ENCODE results near the gene BMPER. TPM values are rescaled to one million over a fixed set of nuclear protein-coding genes. Genes with fewer than 3 reads are reported as not detected.

BMPER gene
- total and polyA plus RNA-seq, 2 of the 8 experiments (the other 6 are each of a cell fraction or from before 2014, with no cell fraction given): 0.33 to 0.69 TPM

DNA sequence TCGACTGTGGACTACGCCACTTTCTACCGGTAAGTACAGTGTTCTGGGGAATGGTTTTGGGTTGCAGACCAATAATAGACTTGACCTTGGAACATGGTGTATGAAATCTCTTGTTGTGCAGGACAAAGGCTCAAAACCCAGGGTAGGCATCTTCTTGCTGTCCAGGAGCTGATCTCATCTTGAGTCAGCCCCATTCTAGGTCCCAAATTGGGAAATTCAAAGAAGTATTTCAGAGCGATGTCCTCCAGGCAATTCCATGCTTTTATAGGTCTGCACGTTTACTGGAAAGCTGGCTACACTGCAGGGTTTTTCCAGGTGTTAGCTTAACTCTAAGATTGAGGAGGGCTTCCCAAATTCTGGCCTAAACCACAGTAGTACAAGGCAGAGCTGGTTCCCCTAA lies 180.7 kb downstream of the BMPER start:
- POLR2A ChIA-PET (ENCODE audit: partially characterized antibody): no interaction called here
- no peak overlapping the region for H2AFZ ChIP-seq (ENCODE audit: low read length)
- no peak overlapping the region for H4K5ac ChIP-seq (ENCODE audit: insufficient read length, low read depth, low read length)
- H3K27ac ChIP-seq (ENCODE audit: low read depth, low read length): no peak overlapping the region
- no peak overlapping the region for H3K56ac ChIP-seq (replicated peaks; ENCODE audit: insufficient read length, low read depth, low read length)
- no peaks in the 10 kb centered on the region for H4K20me1 ChIP-seq (replicated peaks in 1 of 2; ENCODE audit: control insufficient read depth in 1 of 2, insufficient read depth in 2 of 2, low read length in 2 of 2)
- CTCF ChIA-PET (ENCODE audit: partially characterized antibody): interaction anchor here (0.6 to 4.3 kb wide), 10 partner anchors 11 to 153 kb away, joined by 3 to 111 read pairs (median 5); no protein-coding TSS in a partner anchor
- no peak overlapping the region for H2BK5ac ChIP-seq (ENCODE audit: low read depth, low read length)
- H3K79me2 ChIP-seq (ENCODE audit: control insufficient read depth in 1 of 2, insufficient read depth in 2 of 2, low read length in 2 of 2): no peaks in the 10 kb centered on the region
- H3K9ac ChIP-seq (replicated peaks in 1 of 4; ENCODE audit: extremely low read depth in 1 of 4, low read depth in 3 of 4, low read length in 3 of 4): no peak overlapping the region
- H2BK15ac ChIP-seq (ENCODE audit: low read length): no peak overlapping the region
- H3K4me1 ChIP-seq (replicated peaks in 1 of 4; ENCODE audit: control insufficient read depth in 3 of 4, insufficient read depth in 4 of 4, low read length in 3 of 4): no peaks in the 10 kb centered on the region
- FAIRE-seq (no peak), DNase-seq (ENCODE audit: low read depth in 1 of 2, low spot score in 2 of 2) (no peak)
- no peak overlapping the region for H4K91ac ChIP-seq (replicated peaks; ENCODE audit: insufficient read length, low read length)
- H3K14ac ChIP-seq (ENCODE audit: insufficient read length): no peak overlapping the region
- H3K4ac ChIP-seq (replicated peaks; ENCODE audit: insufficient read length, low read depth, low read length): no peak overlapping the region
- no peak overlapping the region for H3K18ac ChIP-seq (ENCODE audit: extremely low read depth, low read length)
- H3K27me3 ChIP-seq (replicated peaks in 1 of 4; ENCODE audit: control insufficient read depth in 3 of 4, extremely low read depth in 1 of 4, insufficient read depth in 3 of 4, low read length in 3 of 4): no peaks in the 10 kb centered on the region
- no peak overlapping the region for H2BK120ac ChIP-seq (replicated peaks; ENCODE audit: low read depth, low read length)
- no peak overlapping the region for H4K8ac ChIP-seq (ENCODE audit: extremely low read depth, insufficient read depth, low read length)
- H3K9me3 ChIP-seq (ENCODE audit: insufficient read depth in 2 of 2, low read depth in 1 of 2, low read length in 1 of 2): no peaks in the 10 kb centered on the region
- TF ChIP-seq BRCA1 (IDR thresholded peaks at IDR 0.05; ENCODE audit: low read depth, low read length): no peak
- no peak for TF ChIP-seq HDAC2 (IDR thresholded peaks at IDR 0.05; ENCODE audit: borderline replicate concordance in 1 of 2, low read depth in 2 of 2, low read length in 2 of 2)
- no peak for TF ChIP-seq KDM1A (IDR thresholded peaks at IDR 0.05; ENCODE audit: borderline replicate concordance, low read length)
- TF ChIP-seq KDM5A (IDR thresholded peaks at IDR 0.05; ENCODE audit: low read length): no peak
- TF ChIP-seq SP4 (IDR thresholded peaks at IDR 0.05; ENCODE audit: low read length): no peak
- TF ChIP-seq JUND (IDR thresholded peaks at IDR 0.05; ENCODE audit: low read length): no peak
- no peak for TF ChIP-seq TCF12 (IDR thresholded peaks at IDR 0.05; ENCODE audit: low read depth, low read length)
- TF ChIP-seq GTF2F1 (IDR thresholded peaks at IDR 0.05; ENCODE audit: borderline replicate concordance, low read depth, low read length): no peak
- no peak overlapping the region for H2AK5ac ChIP-seq (ENCODE audit: low read depth, low read length)
- no peaks in the 10 kb centered on the region for H3K36me3 ChIP-seq (ENCODE audit: control insufficient read depth in 2 of 4, insufficient read depth in 4 of 4, low read length in 3 of 4)
- 90% methylated on average over 5 of the region's 5 CpGs; no CpG with 5 or more reads in 1 of the 2 experiments for whole genome bisulfite sequencing, 2 experiments (ENCODE audit: extremely low coverage in 1 of 2, insufficient coverage in 1 of 2, insufficient read length in 1 of 2, insufficient replicate concordance in 2 of 2, low coverage in 1 of 2, low lambda C conversion rate in 2 of 2, missing lambda C conversion rate in 1 of 2)
- no peak overlapping the region for H3K4me3 ChIP-seq (ENCODE audit: extremely low read depth in 1 of 4, insufficient read depth in 2 of 4, low read depth in 3 of 4, low read length in 4 of 4)
- H3K23ac ChIP-seq (ENCODE audit: insufficient read length): no peak overlapping the region
- H3K4me2 ChIP-seq (ENCODE audit: insufficient read depth in 1 of 2, low read depth in 2 of 2, low read length in 2 of 2): no peak overlapping the region
- no peaks in the 10 kb centered on the region for H3K23me2 ChIP-seq (ENCODE audit: low read depth, low read length)
- no peaks in the 10 kb centered on the region for H3K79me1 ChIP-seq (ENCODE audit: low read depth, low read length)
- H2BK20ac ChIP-seq (ENCODE audit: low read length): no peak overlapping the region
- no peak overlapping the region for H2BK12ac ChIP-seq (ENCODE audit: low read depth, low read length)

Data from H1 (cell line).